Superior temporal gyrus (tissue), 1 donor: ENCODE measurements around the gene CTBP2.
"Not testable (repeated sequence)": the region's sequence is repeated elsewhere in the genome, so short reads cannot be mapped to it uniquely, and the experiment has no call there.

Source experiments
- DNase-seq: peaks from one replicate; pipeline ENCODE4 v3.0.0-alpha.2; 2016; ENCODE audit errors: extremely low spot score

CTBP2 gene

DNA sequence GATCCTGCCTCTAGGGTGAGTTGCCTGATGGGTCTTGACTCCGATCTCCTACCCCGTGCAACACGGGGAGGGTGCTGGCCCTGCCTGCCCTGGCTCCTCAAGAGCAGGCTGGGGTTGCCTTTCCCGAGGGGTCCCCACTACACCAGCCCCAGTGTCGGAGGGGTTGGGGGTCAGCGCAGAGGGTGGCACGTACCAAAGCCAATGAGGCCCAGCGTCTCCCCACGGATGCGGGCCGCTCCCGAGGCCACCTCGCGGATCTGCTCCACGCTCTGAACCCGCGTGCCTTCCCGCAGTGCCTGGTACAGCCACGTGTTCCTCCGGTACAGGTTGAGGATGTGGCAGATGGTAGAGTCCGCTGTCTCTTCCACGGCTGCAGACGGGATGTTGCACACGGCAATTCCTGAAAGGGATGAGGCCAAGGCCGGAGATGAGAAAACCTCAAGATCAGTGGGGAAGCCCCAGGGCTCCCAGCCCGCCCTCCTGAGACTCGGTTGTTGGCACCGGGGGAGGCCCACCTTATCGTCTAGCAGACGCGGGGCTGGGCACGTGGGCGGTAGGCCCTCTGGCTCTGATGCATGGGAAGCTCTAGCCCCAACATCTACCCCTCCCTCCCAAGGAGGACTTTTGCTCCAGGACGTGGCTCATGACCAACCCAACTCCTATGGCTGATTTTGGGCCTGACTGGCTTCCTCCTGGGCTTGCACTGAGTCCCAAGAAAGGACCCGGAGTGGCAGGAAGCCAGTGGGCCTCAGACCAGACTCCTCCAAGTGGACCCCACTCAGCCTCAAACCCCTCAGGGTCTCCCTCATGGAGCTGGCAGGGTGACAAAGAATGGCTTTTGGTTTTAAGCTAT is 162.4 kb downstream of the CTBP2 start:
- DNase-seq = no peak

DNA sequence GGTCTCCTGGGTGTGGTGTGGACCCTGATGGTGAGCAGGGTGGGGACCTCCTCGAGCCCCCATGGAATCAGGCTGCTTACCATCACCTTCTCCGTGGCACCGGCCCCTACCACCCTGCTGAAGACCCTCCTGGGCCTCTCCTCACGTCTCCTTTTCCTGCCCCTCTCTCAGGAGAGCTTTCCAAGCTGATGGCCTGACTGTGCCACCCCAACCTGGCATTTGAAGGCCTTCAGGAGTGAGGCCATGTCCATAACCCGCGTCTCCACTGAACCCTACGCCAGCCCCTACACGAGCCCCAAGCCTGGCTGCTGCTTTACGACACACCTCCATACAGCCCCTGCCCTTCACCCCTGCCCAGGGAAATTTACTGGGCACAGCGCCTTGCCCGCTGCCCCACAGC is 163.1 kb downstream of the CTBP2 start:
- no peak for DNase-seq

DNA sequence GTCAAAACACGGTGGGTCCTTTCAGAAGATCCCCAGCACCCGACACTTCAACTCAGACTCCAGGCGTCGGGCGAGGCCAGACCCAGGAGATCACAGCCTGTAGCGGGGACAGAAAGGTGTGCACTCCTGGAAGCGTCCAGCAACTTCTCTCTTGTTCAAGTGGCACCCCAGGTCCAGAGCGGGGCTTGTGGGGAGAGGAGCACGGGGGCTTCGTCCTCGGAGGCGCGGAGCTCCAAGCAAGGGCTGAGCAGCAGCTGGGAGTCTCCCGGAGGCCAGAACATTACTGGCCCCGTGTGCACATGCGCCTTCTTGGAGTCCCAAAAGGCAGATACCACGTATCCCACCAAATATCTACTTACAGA is 163.5 kb downstream of the CTBP2 start:
- no peak for DNase-seq

DNA sequence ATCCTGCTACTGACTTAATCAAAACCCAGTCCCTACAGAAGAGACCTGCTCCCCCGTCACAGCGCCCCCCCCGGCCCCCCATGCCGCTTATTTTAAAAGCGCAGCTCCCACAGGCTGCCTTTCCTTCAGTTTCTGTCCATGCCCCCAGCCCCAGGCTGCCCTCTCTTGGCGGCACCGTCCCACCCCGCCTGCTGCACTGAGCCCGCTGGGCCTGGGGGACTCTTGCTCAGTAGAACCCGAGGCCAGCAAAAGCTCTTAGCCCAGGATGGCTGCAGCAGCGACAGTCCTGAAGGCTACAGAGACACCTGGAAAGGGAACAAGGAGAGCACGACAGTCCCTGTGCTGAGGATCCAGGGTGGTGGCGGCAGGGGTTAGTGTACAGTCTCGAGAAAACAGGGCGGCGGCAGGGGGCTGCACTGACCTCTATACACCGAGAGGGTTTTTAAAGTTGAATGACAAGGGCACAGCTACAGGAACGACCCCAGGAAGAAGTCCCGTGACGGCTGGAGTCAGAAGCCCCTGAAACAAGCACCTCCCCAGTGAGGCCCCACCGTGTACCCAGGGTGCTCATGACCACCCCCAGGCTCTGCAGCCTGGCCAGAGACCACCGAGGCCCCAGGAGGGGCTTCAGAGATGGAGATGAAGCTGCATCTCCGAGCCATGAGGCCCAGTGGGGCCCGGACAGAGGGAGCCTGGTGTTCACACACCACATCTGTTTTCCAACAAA is 164.1 kb downstream of the CTBP2 start:
- no peak for DNase-seq

DNA sequence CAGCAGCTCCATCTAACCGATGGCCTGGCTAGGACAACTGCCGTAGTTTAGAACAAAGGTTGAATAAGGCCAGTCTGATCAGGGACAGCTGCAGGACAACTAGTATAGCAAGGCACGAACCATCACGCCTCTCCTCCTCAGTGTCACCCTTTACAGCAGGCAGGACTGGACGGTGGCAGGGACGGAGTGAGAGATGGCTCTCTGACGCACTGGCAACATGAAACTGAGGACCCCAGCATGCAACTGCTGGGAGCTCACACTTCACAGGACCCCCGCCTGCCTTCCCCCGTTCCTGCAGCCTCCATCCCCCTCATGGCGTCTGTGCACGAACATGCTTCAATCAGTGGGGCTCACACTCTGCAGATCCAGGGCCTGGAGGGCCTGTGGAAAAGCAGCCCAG is 164.8 kb downstream of the CTBP2 start:
- no peak for DNase-seq

DNA sequence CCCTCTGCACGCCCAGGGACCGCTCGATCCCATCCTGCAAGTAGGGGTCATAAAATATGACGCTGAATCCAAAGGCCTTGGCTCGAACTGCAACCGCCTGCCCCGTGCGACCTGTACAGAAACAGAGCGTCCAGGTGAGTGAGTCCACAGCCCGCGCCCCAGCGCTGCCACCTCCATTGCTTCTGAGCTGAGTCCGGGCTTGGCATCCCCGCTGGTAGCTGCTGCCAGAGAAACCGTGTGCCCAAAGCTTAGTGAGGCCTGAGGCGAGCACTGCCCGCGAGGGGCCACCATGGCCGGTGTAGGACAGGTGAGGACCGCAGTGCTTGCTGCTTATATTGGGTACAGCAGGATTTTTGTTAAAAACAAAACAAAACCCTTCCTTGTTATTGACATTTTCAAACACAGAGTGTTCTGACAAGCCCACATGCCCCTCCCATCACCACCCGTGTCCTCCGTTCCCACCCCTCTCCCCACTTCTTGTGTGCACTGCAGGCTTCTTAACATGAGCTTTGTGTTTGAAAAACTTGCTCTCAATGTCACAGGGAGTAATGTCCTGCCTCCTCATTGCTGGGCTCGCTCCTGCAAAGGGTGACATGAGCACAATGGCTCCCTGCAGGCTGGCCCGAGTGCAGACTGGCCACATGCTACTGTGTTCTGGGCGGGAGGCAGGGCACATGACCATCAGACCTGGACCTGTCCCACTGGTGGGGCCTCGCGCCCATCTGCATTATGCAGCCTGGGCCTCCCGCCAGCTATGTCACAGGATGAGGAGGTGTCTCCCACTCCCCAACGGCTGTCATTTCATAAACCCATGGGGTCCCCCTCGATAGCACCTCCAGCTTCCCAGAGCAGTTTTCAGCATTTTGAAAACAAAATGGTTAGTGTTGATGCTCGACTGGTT is 165.5 kb downstream of the CTBP2 start:
- no peak for DNase-seq

DNA sequence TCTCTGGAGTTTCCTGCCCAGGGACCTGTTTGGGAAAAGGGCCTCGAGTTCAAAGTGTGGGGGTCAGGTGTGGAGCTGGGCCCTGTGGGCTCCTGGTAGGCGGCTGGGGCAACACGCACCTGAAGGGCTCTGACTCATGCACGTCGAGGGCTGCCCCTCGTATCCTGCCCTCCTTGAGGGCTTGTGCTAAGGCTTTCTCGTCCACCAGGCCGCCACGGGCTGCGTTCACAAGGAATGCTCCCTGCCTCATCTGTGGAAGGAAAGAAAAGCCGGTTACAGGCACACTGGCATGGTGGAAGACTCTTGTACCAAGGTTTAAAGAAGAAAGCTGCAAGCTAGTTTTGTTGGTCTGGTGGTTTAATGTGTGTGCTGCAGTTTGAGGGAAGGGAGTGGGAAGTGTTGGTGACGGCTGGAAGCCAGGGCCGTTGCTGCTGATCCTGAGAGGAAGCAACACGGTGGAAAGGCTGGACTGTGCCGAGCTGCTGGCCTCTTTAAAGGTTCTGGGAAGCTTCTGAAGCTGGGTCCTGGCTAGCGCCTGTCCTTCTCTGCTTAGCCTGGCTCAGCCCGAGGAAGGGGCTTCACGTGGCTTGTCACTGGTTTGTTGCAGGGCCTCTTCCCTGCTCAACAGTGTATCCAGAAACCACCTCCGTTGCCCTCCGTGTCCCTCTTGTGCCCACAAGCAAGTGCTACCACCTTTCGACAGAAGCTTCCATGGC is 166.5 kb downstream of the CTBP2 start:
- DNase-seq = peak; percentile 40

DNA sequence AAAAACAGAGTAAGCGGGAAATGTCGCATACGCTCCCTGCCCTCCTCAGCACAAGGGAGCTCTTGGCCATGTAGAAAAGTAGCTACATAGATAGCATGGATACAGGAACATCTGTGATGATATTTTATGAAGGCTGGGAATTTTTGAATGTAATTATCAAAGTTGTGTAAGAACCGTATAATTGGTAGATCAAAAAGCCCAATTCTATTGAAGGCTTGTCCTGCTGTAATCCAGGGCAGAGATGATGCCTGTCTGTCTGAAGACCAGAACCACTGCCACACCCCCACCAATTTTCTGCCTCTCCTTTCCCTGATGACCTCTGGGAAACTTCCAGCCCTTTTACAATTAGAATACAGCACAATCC is 167.0 kb downstream of the CTBP2 start:
- DNase-seq = no peak

DNA sequence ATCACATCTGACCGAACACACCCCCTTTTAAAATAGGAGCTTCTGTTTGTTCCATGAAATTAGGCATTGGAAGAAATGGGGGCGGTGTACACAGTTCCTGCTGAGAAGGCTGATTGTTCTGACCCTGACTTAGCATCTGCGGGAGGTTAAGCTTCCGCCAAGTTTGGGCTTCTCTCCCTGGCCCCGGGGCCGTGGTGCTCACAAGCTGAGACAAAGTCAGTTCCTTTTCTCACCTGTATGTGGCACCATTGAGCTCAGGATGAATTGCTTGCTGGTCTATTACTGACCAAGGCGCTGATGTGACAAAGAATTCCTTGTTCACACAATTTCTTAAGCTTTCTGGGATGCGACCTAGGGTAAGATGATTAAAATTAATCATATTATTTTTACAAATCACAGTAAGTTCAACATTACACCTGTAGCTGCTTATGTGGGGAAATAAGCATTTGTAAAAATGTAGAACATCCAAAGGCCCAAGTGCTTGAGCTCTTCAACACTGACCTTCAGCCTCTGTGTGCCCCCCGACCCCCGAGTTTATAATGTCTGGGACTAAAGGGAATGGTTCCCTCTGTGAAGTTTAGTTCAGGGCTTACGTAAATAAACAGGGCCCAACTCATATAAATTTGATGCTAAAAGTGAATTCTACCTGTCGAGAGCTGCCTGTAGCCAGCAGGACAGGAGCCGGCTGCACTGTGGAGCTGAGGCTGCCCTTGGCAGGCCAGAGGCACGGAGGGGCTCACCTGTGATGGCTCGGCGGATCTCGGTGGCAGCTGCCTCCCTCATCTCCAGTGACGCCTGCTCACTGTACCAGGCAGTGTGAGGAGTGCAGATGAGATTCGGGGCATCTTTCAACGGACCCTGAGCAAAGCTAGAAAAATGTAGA is 167.7 kb downstream of the CTBP2 start:
- peak; percentile 87 for DNase-seq

DNA sequence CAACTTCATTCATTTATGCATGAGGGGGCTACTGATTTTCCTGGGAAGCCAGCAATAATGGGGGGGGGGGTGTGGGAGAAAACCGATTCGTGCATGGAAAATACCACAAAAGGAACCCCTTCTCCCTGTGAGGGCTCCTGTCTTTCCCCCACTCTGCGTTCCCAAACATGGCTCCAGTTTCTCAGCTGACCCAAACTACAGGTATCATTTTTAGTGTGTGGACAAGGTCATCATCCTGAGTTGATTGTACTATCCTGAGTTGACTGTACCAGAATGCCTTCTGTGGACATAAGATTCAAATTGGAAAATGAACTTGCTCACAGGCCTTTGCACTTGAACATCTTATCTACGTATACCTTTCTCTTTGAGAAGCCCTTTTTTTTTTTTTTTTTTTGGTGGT is 168.5 kb downstream of the CTBP2 start:
- no peak for DNase-seq

DNA sequence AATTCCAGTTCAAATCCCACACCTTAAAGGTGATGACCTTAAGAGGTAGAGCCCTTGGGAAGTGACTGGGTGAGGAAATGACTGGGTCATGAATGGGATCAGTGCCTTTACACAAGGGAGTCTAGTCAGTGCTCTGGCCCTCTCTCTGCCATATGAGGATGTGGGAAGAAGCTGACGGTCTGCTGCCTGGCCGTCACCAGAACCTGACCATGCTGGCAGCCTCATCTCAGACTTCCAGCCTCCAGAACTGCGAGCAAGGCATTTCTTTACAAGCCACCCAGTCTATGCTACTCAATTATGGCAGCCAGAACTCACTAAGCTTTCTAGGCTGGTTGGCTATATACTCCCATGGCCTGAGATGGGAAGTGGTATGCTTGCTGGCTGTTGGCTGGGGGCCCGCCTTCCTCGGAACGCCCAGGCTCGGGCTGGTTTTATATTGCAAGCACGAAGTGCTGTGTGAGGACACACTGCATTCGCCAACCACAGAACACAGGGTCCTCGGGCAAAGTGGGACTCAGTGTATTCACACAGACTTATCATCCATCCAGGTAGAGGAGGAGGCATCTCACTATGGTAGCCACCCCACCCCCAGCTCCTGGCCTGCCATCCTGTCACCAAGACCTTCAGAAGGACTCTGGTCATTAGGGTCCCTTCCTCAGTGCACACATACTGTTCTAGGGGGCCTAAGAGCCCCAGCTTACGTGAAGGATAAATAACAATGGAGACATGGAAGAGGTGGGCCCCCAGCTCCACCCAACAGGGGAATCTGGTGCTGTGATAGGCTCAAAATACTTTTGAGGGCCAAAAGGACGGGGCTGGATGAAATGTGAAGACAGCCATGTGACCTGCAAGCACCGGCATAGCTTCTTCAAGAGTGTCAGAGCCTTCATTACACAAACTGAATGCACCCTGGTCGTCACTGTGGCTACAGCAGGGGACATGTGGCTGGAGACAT is 169.4 kb downstream of the CTBP2 start:
- DNase-seq = no peak

DNA sequence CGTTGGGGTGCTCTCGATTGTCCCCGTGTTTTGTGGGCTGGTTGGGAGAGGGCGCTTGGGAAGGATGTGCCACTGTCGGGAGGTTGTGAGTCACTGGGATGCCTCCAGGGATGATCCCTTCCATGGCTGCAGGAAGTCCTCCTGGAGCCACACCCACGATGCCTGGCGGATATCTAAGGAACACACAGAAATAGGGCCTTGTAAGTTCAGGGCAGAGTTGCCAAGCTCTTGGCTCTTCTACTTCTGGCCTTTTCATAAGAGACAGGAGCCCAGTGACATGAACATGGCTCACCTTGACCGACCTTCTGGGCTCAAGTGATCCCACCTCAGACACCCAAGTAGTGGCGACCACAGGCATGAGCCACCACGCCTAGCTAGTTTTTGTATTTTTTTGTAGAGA is 170.8 kb downstream of the CTBP2 start:
- DNase-seq = no peak

DNA sequence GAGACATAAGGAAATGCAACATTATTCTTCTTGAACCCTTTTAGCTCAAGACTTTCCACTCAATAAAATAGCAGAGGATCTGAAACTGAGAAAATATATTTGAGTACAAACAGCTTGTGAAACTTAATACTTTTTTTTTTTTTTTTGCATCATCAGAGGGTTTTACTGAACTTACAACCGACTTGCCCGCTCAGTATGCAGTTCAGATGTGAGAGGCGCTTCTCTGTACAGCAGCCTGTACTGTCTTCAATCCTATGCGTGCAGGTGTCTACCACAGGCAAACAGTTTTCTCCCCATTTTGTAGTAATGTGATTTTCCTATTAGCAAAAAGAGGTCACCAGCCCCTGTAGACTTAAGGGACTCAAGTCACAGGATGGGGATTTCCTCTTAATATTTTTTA is 171.6 kb downstream of the CTBP2 start:
- not testable (repeated sequence) for DNase-seq

DNA sequence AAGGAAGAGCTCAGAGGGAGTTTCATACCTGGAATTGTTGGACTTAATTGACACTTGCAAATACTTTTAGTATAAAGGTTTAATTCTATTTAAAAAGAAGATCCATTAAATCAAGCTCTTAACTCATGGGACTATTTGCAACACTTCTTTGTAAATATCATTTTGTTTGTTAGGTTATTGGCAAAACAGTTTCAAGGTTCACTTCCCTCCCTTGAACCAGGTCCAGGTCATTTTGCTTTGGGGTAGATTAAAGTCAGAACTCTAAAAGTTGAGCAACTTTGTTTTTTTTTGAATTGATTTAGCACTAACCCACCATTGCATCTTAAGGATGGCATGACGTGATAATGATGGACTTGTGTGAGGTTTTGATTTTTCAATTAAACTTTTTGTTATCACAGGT is 172.6 kb downstream of the CTBP2 start:
- DNase-seq = no peak

DNA sequence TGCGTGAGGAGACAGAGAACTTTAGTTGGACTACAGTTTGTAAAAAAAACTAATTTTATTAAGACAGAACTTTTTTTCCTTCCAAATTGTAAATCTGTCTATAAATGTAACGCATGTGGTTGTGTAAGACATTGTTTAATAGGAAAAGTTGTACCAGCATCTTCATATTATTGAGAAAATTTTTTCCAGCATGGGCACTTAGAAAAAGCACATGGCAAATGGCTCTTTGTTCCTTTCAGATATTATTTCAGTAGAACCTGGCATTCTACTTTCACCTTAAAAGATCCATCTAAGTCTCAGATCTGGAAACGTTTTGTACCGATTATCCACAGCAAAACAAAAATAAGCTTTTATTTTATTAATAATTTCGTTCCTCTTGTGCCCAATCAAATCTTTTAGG is 175.2 kb downstream of the CTBP2 start:
- no peak for DNase-seq

DNA sequence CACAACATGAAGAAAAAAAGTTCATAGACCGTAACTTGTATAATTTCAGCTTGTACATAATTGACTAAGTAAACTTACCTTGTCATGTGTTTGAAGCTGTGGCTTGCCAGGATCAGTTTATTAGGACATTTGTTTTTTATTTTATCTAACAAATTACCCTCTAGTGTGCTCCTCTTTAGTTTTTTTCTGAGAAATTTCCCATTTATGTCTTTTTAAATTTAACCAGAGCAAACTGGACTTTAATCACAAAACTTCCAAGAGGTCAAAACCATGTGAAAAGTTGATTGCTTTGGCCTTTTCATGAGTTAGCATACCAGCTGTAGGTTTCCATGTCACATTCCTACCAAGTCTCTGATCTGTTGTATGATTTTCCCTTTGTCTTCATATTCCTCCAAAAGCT is 176.0 kb downstream of the CTBP2 start:
- DNase-seq = no peak

DNA sequence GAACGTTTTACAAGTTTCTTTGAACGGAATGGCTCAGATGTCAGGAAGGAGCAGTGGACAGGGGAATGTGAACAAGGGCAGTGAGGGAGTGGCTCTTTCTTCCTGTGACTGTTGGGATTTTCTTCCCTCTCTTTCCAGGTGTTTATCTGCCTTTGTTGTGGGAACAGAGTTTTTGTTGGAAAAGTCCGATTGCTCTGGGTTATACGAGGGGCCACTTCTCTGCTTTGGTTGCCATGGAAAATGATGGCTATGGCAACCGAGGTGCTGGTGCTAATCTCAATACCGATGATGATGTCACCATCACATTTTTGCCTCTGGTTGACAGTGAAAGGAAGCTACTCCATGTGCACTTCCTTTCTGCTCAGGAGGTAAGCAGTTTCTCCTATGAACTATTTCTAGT is 177.0 kb downstream of the CTBP2 start:
- DNase-seq = no peak

DNA sequence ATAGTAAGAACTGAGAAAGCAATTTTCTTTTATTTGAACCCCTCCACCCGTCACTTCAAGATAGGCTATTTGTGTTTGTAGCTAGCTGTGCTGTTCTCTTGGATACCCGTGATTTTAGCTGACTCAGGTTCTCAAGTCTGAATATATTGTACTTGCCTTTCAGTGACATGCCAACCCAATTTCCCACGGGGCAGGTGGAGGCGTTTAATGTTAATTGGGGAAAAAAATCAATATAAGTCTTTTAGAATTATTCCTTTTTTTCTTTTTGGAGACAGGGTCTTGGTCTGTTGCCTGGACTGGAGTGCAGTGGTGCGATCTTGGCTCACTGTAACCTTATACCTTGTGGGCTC is 182.0 kb downstream of the CTBP2 start:
- no peak for DNase-seq

DNA sequence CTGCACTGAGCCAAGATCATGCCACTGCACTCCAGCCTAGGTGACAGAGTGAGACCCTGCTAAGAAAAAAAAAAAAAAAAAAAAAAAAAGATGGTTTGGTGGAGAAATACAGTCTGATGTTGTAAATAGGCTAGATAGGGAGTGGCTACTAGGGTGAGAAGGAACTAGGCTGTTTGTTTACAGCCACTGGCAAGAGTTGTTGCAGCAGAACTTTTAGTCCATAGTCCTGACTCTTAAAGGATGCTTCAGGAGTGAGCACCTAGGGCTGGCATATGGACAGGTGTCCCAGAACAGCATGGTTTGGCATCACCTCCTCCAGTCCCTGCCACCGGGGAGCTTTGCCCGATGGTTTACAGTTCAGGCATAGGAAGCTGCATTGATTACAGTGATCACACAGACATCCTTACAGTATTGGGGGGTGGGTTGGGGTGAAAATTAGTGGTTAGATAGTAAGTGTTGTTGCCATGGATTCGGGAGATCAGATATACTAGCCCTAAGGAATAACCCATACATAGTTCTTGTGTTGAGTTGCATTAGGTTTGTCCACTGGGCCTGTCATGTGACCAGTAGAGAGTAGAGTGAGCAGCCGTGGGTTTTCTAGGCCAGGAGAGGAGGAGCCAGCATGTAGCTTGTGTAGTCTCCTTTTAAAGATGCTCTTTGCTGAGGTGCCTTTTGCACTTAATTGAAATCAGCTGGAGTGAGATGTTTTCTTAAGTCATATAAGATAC is 182.6 kb downstream of the CTBP2 start:
- peak; percentile 38 for DNase-seq
